K562 (cell line): ENCODE data around the gene DYNLT4. TPM values are rescaled to one million over a fixed set of nuclear protein-coding genes. Genes with fewer than 3 reads are reported as not detected.
A peak's percentile ranks its signal among the peaks of the same experiment; 100 is the strongest.

Source experiments
- ASH1L ChIP-seq: fragments of 450-650 bp; IDR thresholded peaks from 2 replicates; pipeline ENCODE4 v1.6.1; 2018; ENCODE audit warnings: borderline replicate concordance, mild to moderate bottlenecking, low read depth; ENCODE audit not compliant: partially characterized antibody
- CREB5 ChIP-seq: fragments of 250-450 bp; sonication (Bioruptor Pico); IDR thresholded peaks from 2 replicates; pipeline ENCODE4 v1.5.0; 2020; ENCODE audit warnings: mild to moderate bottlenecking
- HBP1 ChIP-seq: fragments of 450-650 bp; formaldehyde crosslinking; IDR thresholded peaks from 2 replicates; pipeline ENCODE4 v1.4.0; 2022; ENCODE audit warnings: missing genetic modification characterization
- KAT7 ChIP-seq: sonication (generic); formaldehyde crosslinking; IDR thresholded peaks from 2 replicates; pipeline ENCODE4 v1.8.0; 2022; ENCODE audit warnings: missing genetic modification reagents, mild to moderate bottlenecking, borderline replicate concordance
- LEF1 ChIP-seq: fragments of 450-650 bp; IDR thresholded peaks from 2 replicates; pipeline ENCODE4 v1.6.1; 2016; ENCODE audit warnings: mild to moderate bottlenecking
- NCOA2 ChIP-seq, 2 experiments: fragments of 450-650 bp; IDR thresholded peaks; 2 replicates each; pipeline ENCODE4 v1.6.1; 2018; ENCODE audit warnings: mild to moderate bottlenecking in 2 of 2, moderate library complexity in 1 of 2; ENCODE audit not compliant: partially characterized antibody in 2 of 2
- PATZ1 ChIP-seq: fragments of 250-450 bp; sonication (Bioruptor Pico); IDR thresholded peaks from 2 replicates; pipeline ENCODE4 v1.5.0; 2020; ENCODE audit warnings: mild to moderate bottlenecking, borderline replicate concordance
- SETDB1 ChIP-seq: IDR thresholded peaks from one replicate; pipeline ENCODE4 v1.6.1; 2012; ENCODE audit warnings: low read length, control low read depth, inconsistent platforms
- ZBTB34 ChIP-seq: fragments of 250-450 bp; sonication (Bioruptor Pico); IDR thresholded peaks from 2 replicates; pipeline ENCODE4 v1.8.0; 2021; ENCODE audit warnings: mild to moderate bottlenecking, moderate library complexity
- ZNF3 ChIP-seq: fragments of 250-450 bp; sonication (Bioruptor Pico); IDR thresholded peaks from 2 replicates; pipeline ENCODE4 v1.5.0; 2021; ENCODE audit warnings: mild to moderate bottlenecking, moderate library complexity
- ZNF407 ChIP-seq: fragments of 450-650 bp; IDR thresholded peaks from 2 replicates; pipeline ENCODE4 v1.6.1; 2016; ENCODE audit warnings: low read depth
- polyA plus RNA-seq, 8 experiments: library from polyadenylated mRNA; depleted of rRNA in 4 of 8; stranded (reverse) in 5 of 8; unstranded in 3 of 8; fragments of >200 nt; fragmentation: Nextera tagmentation in 2 of 8; fragmentation: Illumina TruSeq in 1 of 8; extraction: Ambion mirVana in 2 of 8; extraction: Trizol in 1 of 8; gene quantifications; 2 replicates each; pipeline versions ENCODE4 v1.2.1 to v1.2.3, GENCODE V29; 2011 to 2014; ENCODE audit warnings: inconsistent platforms in 1 of 8, missing spikeins in 1 of 8
- total RNA-seq, 7 experiments: library from RNA; depleted of rRNA in 6 of 7; stranded (reverse); fragments of >200 nt in 6 of 7; fragmentation: Illumina TruSeq in 2 of 7; extraction: Trizol in 2 of 7; gene quantifications; 2 replicates each; pipeline versions ENCODE4 v1.2.1 to v1.2.3, GENCODE V29; 2011 to 2021; ENCODE audit warnings: low replicate concordance in 1 of 7

The DYNLT4 gene
- total and polyA plus RNA-seq, 9 of the 15 experiments (the other 6 are each of a cell fraction or from before 2014, with no cell fraction given): 0.29 to 0.73 TPM; not detected in 7

- no peak for TF ChIP-seq PATZ1
- no peak for TF ChIP-seq NCOA2 (IDR thresholded peaks at IDR 0.05; ENCODE audit: partially characterized antibody in 2 of 2)
- peak; percentile 75 for TF ChIP-seq LEF1
- TF ChIP-seq ASH1L: peak; percentile 45
- no peak for TF ChIP-seq SETDB1
- TF ChIP-seq HBP1 (CRISPR knock-in tag): peak; percentile 94
- TF ChIP-seq CREB5 (CRISPR knock-in tag): 0 out of 2 replicates have a peak, but pooled peaks have one; percentile 24
- TF ChIP-seq ZNF407: no peak; the same call in 1 of the 2 replicates
- TF ChIP-seq KAT7 (CRISPR knock-in tag): no peak
- no peak for TF ChIP-seq ZNF3 (CRISPR knock-in tag)
- TF ChIP-seq ZBTB34: no peak
Observed at GRCh38 chr1:44775078-44775929, 31.8 kb downstream of the DYNLT4 start, which contains the start of gene RPS8 (continued).
